HG03280 (cell line): ENCODE data around the gene C11orf16.
"Not testable (repeated sequence)": the region's sequence is repeated elsewhere in the genome, so short reads cannot be mapped to it uniquely, and the experiment has no call there.

Source experiments
- ATAC-seq: cut with Tn5 transposase; IDR thresholded peaks from one replicate; pipeline ENCODE4 v1.9.1; 2021; ENCODE audit warnings: mild to moderate bottlenecking, moderate library complexity; ENCODE audit not compliant: unreplicated experiment

Gene C11orf16

DNA sequence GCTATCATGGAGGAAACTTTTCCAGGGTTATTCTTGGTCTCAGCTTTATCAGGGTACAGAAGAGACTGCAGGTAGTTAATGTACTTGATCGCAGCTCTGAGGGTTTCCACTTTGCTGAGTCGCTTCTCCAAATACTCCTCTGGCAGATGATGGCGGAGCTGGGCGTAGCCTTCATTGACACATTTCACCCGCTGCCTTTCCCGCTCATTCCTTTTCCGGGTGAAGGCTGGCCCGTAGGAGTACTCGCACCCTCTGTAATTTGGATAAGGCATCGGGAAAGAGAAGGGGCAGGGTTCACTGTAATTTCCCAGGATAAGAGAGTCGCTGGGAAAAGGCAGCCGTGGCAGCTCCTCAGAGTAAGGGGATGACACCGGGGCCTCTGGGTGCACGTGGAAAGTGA, 4.9 kb upstream of the C11orf16 start:
- no peak for ATAC-seq

DNA sequence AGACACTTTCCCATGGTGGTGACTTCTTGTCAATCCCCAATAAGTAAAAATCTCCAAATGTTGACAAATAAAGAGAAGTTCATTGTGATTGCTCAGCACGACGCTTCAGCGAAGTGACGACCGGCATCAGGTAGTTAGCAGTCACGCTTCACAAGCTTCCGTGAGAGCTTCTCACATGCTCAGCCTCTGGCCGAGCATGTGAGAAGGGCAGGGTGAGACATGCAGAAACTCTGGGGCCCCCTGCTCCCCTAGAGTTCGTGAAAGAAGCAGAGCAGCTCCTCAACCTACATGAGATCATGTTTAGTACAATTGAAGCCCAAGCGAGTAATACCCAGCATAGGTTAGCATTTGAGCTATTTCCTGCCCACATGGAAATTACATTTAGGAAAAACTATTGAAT, 4.4 kb upstream of the C11orf16 start:
- no peak for ATAC-seq

DNA sequence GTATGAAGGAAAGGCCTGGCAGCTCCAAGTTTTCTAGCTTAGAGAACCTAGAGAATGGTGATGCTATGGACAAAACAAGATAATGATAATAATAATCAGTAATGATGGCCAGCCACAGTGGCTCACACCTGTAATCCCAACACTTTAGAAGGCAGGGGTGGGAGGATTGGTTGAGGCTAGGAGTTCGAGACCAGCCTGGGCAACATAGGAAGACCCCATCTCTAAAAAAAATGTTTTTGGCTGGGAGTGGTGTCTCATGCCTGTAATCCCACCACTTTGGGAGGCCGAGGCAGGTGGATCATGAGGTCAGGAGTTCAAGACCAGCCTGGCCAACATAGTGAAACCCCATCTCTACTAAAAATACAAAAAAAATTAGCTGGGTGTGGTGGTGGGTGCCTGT, 3.0 kb upstream of the C11orf16 start:
- not testable (repeated sequence) for ATAC-seq

DNA sequence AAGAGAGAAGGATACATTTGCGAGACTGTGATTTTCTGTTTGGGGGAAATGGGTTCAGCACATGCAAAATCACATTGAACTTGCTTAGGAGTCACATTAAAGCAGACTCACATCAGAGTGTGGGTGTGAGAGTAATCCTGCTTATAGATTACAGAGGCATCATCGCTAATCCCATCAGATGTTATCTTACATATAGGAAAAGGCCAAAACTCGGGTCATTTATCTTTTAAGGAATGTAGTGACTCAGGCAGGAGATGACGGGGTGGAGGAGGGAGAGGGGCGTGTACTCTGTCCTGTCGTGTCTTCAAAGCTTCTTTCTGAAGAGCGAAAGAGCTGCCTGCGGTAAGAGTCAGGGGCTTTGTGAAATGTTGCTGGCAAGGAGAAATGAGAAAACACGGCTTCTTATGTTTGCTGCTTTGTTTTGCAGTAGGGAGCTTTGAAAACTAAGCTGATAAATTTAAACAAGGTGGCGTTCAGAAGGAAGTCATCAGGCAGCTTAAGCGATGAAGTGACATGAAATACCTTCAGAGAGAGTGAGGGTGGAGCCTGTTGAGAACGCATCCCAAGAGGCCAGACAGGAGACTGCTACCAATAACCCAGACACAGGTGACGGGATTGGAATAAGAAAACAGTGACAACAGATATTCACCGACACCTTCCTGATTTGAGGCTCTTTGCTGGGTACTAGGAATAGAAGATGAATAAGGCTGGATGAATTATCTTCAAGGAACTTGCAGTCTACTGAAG, 2.2 kb upstream of the C11orf16 start:
- no peak for ATAC-seq

DNA sequence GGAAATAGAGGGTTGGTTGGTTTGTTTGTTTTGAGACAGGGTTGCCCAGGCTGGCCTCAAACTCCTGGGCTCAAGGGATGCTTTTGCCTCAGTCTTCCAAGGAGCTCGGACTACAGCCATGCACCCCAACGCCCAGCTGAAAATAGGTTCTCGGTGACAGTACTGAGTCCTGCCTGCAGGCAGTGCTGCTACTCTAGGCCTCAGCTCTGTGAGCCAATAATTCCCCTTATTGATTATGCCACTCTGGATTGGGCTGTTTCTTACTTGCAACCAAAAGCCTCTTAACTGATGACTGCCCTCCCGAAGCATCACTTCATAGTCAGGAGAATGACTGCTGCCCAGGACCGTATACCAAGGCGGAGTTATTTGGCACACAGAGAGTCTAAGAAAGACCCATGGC, 1.2 kb upstream of the C11orf16 start:
- ATAC-seq = no peak

DNA sequence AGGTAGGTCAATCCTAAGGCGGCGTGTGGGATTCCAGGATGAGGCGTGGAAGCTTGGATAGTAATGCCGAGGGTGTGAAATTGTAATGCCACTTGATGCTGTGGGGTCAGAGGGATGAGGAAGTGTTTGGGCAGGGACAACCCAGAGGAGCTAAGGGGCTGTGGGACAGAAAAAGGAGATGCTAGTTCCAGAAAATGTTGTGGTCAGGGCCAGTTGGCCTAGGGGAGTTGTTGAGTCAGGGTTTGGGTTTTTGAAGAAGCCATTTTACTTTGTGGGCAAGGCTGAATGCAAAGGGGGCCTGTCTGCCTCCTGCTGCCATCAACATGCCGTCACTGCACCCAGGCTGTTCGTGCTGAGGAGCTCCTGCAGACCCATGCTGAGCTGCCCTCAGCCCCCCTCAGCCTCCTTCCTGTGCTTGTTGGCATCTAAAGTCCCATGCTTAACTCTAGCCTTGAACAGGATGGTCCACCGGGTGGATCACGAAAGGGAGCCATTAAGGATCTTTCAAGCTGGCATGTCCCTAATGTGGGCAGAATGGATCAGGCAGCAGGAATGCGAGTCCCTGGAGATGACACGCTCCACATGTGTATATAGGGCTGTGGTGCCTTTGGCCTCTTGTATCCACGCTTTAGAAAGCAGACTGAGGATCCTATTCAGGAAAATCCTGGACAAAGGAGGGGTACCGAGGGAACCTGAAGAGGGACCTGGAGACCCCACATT, 2.1 kb downstream of the C11orf16 start:
- no peak for ATAC-seq

DNA sequence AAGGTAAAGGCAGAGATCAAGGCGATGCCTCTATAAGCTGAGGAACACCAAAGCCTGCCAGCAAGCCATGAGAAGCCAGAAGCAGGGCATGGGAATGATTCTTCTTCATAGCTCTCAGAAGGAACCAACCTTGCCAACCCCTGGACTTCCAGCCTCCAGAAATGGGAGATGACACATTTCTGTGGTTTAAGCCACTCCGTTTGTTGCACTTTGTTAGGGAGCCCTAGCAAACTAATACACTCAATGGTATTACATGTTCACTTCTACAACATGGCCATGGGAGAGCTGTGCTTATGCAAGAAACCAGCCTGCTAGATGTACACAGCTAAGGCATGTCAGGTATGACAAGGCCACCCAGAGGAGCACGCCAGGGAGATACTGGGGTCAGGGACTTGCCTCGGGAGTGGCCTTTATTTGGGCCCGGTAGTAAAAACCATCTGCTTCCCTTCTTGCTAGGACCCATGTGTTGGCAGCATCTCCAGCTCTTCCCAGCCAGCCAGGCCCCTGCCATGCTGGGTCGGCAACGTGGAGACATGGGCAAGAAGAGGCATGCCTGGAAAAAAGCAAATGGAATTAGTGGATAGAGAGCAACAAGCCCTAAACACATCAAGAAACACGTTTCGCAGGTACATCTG, 3.6 kb downstream of the C11orf16 start:
- ATAC-seq = no peak

DNA sequence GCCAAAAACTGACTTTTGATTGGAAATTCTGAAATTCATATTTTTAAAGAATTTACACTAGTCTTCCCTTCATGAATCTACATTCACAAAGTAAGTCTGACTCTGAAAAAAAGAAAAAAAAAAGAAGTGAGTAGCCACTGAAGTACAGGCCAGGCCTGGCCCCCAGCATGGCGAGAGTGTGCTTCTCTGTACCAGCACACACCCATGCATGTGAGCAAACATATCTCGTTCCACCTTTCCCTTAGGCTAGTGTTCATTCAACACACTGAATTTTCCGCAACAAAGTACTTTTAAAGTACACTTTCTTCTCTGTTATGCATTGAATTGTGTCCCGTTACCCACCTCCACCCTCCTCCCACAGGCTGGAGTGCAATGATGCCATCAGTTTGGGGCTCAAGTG, 4.5 kb downstream of the C11orf16 start:
- no peak for ATAC-seq

DNA sequence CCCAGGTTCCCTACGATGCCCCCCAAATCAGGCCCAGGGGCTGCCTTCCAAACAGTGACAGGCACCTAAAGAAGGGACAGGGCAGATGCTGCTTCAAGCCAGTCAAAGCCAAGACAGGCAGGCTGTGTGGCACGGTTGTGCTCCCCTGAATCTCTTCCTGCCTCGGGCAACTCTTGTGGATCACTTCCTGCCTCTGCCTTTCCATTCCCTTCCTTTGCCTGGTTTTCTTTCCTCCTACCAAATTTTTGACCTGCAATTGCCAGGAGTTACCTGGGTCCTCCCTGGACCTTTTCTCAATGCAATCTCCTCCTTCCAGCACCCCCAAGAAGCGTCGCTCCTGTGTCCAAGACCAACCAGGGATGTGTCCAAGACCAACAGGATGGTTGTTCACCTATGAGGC, 5.5 kb downstream of the C11orf16 start:
- ATAC-seq = no peak

DNA sequence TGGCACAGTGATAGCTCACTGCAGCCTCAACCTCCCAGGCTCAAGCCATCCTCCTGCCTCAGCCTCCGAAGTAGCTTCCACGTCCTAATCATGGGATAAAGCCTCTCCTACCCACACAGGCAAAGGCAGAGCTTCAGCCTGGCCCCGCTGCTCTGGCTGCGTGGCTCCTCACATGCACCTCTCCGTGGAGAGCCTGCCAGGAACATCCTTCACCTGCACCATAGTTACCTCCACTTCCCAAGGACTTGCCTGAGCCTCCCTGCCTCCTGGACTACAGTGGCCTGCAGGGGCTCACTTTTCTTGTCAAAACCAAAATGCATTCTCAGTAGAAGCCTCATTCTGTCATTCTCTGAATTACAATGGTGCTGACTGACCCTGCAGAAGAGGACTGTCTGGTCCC, 6.5 kb downstream of the C11orf16 start:
- no peak for ATAC-seq

DNA sequence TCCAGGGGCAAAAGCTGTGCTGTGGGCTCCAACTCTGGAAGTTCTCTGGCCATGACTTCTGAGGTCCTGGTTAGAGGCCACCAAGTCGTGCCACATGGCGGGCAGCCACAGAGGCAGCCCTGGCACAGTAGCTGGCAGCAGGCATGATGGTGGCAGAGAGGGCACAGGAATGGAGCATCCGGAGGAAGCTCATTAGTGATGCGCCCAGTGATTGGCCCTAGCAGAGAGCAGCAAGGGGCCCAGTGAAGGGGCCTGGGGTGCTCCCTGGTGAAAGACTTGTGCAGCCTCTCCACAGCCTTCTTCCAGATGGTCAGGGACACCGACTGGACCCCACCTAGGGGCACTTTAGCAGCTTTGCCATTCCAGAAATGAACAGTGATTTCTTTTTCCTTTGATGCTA, 7.0 kb downstream of the C11orf16 start:
- ATAC-seq = no peak

DNA sequence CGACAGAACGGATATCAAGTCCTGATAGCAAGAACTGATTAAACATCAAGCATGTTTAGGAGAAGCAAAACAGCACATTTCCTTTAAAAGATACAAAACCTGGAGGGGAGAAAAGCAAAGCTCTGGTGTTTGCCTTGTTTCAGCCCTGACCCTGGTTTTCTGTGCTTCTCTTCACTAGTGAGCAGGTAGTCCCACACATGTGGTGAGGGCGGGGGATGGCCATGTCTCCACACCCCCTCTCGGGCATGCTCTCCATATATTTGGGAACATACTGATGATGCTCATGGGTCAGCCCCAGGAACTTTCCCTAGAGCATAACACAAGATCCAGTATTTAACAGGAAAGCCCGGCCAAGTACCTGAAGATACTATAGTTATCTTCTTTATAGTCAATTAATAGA, 10.1 kb downstream of the C11orf16 start:
- no peak for ATAC-seq

DNA sequence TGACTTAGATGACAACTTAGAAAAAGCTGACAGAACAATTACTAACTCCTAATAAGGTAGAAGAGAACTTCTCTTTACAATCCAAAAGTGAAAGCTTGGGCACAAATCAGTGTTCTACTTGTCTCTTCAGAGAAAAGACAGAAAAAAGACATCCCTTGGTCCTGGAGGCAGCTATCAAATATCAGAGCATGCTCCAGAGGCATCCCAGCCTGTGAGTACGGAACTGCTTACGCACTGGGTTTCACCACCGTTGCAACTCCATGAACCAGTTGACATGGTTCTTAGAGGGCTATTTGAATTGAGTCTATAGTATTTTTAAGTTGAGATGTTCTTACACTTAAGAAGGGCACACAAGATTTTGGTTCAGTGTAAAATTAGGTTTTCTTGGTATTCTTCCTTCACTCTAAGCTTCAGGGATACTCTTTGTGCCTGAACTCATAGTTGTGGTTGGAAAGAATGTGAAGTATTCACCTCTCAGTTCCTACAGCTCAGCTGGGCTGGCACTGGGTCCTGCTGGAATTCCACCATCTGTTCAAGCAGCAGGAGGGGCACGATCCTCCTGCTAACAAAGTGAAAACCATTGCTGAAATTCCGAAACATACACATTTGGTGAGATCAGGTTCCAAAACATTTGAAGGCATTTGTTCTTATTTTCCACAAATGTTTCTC, 15.5 kb downstream of the C11orf16 start:
- no peak for ATAC-seq

DNA sequence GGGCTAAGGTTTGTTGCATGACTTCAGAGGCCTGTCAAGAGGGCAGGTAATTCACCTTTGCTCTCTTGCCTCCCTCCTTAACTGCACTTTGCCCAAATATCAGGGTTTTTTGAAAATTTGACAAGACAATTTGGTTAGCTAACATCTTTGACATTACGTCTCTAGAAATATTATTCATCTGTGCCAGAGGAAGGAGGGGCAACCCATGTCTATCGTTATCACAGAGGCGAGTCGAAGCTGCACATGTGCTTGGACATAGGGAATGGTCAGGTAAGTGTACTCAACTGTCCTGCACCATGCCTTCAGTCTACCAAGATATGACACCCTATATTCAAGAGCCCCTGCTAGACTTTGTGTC, 18.1 kb downstream of the C11orf16 start:
- no peak for ATAC-seq

DNA sequence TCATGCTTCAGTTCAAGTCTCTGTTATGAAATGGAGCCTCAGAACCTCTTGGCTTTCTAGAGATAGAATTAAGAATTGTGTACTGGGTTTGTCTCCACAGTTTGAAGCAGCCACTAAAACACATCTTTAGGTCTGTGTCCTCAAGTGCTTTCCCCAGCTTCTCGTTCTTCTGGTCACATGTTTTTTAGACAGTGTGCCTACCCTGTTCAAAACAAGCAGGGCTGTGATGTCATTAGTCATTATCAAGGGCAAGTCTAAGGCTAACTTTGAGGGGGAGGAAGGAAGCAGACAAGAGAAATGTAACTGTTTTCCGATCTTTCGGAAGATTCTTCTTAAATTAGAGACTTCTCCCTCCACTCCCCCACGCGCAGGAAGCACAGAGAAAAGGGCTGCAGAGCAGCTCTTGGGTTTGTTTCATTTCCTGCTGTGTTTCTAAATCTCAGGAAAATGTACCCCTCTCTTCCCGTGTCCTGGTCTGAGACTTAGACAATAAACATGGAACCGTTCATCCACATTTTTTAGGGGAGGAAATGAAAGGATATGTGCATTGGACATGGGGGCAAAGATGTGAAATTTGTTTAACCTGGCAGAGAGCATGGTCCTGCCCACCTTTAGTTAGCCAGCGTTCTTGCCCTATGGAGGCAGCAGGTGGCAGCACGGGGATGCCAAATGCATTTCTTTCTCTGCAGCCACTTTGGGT, 18.6 kb downstream of the C11orf16 start:
- no peak for ATAC-seq

DNA sequence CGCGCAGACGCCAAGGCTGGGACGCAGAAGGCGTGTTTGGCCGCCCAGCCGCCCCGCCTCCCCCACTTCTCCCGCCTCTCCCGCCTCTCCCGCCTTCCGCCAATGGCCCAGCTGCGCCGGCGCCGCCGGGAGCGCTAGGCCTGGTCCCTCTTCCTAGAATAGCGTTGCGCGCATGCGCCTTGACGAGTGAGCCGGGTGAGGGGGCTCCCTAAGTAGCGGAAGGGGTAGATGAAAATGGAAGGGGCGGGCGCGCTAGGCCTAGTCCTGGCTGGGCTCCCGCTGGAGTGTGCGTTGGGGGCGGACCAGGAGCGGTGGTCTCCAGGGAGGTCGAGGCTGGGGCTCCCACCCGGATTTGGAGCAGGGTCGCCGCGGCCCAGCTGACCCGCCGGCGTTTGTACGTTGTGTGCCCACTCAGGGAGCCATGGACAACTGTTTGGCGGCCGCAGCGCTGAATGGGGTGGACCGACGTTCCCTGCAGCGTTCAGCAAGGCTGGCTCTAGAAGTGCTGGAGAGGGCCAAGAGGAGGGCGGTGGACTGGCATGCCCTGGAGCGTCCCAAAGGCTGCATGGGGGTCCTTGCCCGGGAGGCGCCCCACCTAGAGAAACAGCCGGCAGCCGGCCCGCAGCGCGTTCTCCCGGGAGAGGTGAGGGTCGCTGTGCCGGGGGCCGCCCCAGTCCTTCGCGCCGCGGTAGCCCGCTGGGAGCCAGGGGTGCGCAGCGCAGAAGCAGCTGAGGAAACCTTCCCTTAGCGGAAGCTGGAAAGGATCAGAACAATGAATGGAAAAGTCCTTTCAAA, 21.5 kb downstream of the C11orf16 start, which contains the start of gene AKIP1:
TSS of gene AKIP1 (plus strand) at position 161 of the 795 bp plus-strand sequence. CDS start at position 422, 261 bp downstream.
- peak; percentile 65 for ATAC-seq

DNA sequence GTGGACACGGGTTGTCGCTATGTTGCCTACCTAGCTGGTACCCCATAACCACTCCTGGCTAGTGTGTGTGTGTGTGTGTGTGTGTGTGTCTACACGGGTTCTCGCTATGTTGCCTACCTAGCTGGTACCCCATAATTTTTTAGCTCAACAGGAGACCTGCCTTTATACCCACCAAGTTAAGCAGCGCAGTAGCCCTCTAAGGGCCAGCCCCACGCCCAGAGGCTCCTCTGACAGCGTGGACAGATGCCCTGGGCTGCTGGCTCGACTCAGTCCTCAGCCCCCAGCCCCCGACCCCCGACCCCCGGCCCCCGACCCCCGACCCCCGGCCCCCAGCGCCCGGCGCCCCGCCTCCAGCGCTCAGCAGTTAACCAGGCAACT, 22.1 kb downstream of the C11orf16 start:
- ATAC-seq = peak; percentile 25

DNA sequence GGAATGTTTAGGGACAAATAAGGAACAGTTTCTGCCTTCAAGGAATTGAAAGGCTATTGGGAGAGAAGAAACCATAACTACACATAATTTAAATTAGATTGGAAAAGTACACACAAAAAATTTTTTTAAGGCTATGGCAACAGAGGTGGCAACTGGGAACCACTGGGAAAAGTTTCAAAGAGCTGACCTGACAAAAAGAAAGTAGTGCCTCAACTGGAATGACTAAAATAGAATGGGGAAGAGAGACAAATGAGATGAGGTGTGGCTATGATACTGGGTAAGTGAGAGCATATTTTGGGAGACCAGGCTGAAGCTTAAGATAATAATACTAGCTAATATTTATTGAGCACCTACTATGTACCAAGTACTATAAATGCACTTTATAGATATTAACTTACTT, 24.6 kb downstream of the C11orf16 start:
- ATAC-seq = no peak

DNA sequence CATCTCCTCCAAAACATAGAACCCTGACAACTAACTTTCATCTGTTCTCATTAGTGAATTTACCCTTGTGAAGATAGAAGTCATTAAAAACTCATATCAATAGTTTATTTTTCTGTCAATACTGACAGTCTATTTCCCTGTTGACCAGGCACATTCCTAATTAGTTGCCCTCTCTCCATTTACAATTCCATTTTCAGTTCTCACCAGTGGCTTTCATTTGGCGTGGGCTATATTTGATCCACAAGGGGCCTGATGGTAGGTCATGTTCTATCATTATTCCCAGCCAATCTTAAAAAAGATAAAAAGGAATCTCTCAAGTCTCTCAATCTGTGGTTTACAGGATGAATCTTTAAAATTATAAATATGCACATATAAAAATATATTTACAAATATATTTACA, 25.6 kb downstream of the C11orf16 start:
- ATAC-seq = no peak

DNA sequence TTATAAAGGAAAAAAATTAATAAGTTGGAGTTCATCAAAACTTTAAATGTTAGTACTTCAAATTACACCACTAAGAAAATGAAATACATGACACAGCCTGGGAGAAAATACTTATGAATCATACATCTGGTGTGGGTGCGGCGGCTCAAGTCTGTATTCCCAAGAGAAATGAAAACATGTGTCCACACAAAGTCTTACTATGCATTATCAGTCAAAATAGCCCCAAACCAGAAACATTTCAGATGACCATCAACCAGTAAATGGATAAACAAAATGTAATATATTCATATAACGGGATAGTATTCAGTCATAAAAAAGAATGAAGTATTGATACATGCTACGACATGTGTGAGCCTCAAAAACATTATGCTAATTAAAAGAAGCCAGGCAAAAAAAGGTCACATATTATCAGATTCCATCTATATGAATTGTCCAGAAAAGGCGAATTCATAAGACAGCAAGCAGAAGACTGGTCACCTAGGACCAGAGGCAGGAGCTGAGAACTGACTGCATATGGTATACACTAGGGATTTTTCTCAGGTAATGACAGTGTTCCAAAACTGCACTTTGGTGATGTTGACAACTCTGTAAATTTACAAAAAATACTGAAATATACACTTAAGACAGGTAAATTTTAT, 27.1 kb downstream of the C11orf16 start:
- ATAC-seq = no peak
